Ovary (tissue), 9 donors: ENCODE data around the gene RPTOR. TPM values are rescaled to one million over a fixed set of nuclear protein-coding genes. Genes with fewer than 3 reads are reported as not detected.
"Not testable (repeated sequence)": the region's sequence is repeated elsewhere in the genome, so short reads cannot be mapped to it uniquely, and the experiment has no call there.

Experiments used
- DNase-seq, 5 donors: peaks; one replicate each; pipeline ENCODE4 v3.0.0-alpha.2; 2019 to 2020
- H3K27ac ChIP-seq, 2 donors: fragments of 200-600 bp; one replicate each; pipeline versions ENCODE4 v1.5.1 to v1.8.0; 2019 to 2022
- H3K27me3 ChIP-seq: fragments of 200-600 bp; one replicate; pipeline ENCODE4 v1.8.0; 2022
- H3K36me3 ChIP-seq: fragments of 200-600 bp; sonication (generic); one replicate; pipeline ENCODE4 v1.5.1; 2019
- H3K4me1 ChIP-seq: one replicate; pipeline ENCODE4 v1.8.1; 2013; ENCODE audit warnings: mild to moderate bottlenecking, moderate library complexity; ENCODE audit not compliant: insufficient read depth
- H3K4me3 ChIP-seq: fragments of 200-600 bp; sonication (generic); one replicate; pipeline ENCODE4 v1.5.1; 2017
- H3K9me3 ChIP-seq, 2 donors: fragments of 200-600 bp in 1 of 2; sonication (generic) in 1 of 2; one replicate each; pipeline versions ENCODE4 v1.5.1 to v1.8.1; 2013 to 2019; ENCODE audit warnings: mild to moderate bottlenecking in 1 of 2, moderate library complexity in 1 of 2
- EP300 ChIP-seq: sonication (generic); formaldehyde crosslinking; IDR thresholded peaks from one replicate; pipeline ENCODE4 v1.6.1; 2017; ENCODE audit warnings: antibody characterized with exemption
- POLR2A ChIP-seq: fragments of 450-650 bp; IDR thresholded peaks from one replicate; pipeline ENCODE4 v1.6.1; 2017; ENCODE audit warnings: antibody characterized with exemption, mild to moderate bottlenecking, moderate library complexity
- WGBS, 3 donors: extraction: QIAGEN DNeasy Blood & Tissue Kit in 1 of 3; methylation state at CpG; one replicate each; pipeline versions ENCODE4 v1.1.5 to v1.1.7; 2013 to 2017; 5-methylcytosine and 5-hydroxymethylcytosine counted together
- intact Hi-C, 4 donors: fragments of 100-400 bp; cut with DNase I; formaldehyde crosslinking; loops; one replicate each; pipeline versions ENCODE4 v1.11.0 to v1.15.1; 2022 to 2023
- polyA plus RNA-seq, 2 donors: library from polyadenylated mRNA; stranded (reverse); fragments of 200-250 nt in 1 of 2; fragments of 350-450 nt in 1 of 2; fragmentation: Illumina TruSeq in 1 of 2; extraction: RNeasy Lipid Tissue Mini Kit (QIAGEN cat#74804) in 1 of 2; gene quantifications; one replicate each; pipeline ENCODE4 v1.2.3, GENCODE V29; 2013 to 2014
- total RNA-seq, 7 donors: library from RNA; depleted of rRNA in 2 of 7; stranded (reverse); fragments of >200 nt in 2 of 7; fragmentation: NEBNext Ultra II Directional in 3 of 7; extraction: Animal tissue kit (Norgen Biotek cat#: 25700) in 3 of 7; gene quantifications; one replicate each; pipeline versions ENCODE4 v1.1.0 to v1.2.4, GENCODE V29; 2016 to 2023
- TF ChIP-seq, protein P1 (sequence below), 3 donors: fragments of 450-650 bp in 2 of 3; fragments of 200-600 bp in 1 of 3; IDR thresholded peaks; one replicate each; pipeline versions ENCODE4 v1.5.1 to v1.8.0; 2016 to 2022; ENCODE audit warnings: antibody characterized with exemption in 3 of 3, mild to moderate bottlenecking in 1 of 3
- donor health status: DM: no; HTN: no; CAD: no; lungs with moderate emphysema.
- donor health status: DM: no; HTN: no; CAD: no.
- donor health status: Bipolar disorder and iron deficiency.
- donor health status: DM: yes; HTN: yes; CAD: no.
- donor health status: DM: no; HTN: no; CAD: no.
- donor health status: DM: yes; HTN: yes; CAD: no.

Gene RPTOR
- total and polyA plus RNA-seq, 9 donors = 11.1 to 41.9 (median 27.9) TPM

DNA sequence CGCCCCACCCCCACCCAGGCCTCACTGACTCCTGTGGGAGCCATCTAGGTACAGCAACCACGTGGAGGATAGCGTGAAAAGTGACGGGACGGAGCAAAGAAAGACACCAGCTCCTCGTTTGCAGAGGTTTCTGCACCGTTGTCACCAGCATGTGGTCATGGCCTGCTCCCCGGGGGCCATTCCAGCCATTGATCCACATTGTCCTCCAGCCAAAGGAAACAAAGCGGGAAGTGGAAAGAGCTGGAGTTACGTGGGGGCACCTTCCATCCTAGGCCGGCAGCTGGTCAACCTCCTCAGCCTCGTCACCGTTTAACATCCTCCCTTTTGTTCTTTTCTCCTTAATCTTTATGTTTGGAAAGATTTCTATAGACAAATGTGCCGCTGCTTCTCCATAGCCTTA lies 153.7 kb downstream of the RPTOR start:
- H3K4me1 ChIP-seq = peaks cover 27% of the 10 kb centered on the region
- H3K27ac ChIP-seq = no peak overlapping the region
- WGBS, 3 donors = 90 to 92% (median 90%) methylated on average over 14 of the region's 14 CpGs
- H3K4me3 ChIP-seq = no peak overlapping the region
- TF ChIP-seq POLR2A = no peak
- TF ChIP-seq EP300 = no peak
- TF ChIP-seq, protein P1, sequence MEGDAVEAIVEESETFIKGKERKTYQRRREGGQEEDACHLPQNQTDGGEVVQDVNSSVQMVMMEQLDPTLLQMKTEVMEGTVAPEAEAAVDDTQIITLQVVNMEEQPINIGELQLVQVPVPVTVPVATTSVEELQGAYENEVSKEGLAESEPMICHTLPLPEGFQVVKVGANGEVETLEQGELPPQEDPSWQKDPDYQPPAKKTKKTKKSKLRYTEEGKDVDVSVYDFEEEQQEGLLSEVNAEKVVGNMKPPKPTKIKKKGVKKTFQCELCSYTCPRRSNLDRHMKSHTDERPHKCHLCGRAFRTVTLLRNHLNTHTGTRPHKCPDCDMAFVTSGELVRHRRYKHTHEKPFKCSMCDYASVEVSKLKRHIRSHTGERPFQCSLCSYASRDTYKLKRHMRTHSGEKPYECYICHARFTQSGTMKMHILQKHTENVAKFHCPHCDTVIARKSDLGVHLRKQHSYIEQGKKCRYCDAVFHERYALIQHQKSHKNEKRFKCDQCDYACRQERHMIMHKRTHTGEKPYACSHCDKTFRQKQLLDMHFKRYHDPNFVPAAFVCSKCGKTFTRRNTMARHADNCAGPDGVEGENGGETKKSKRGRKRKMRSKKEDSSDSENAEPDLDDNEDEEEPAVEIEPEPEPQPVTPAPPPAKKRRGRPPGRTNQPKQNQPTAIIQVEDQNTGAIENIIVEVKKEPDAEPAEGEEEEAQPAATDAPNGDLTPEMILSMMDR (IDR thresholded peaks at IDR 0.05) = no peak
- no peaks in the 10 kb centered on the region for H3K9me3 ChIP-seq
- intact Hi-C loops = no loop called here
- H3K27me3 ChIP-seq = no peaks in the 10 kb centered on the region
- H3K36me3 ChIP-seq = no peaks in the 10 kb centered on the region
- DNase-seq = no peak

DNA sequence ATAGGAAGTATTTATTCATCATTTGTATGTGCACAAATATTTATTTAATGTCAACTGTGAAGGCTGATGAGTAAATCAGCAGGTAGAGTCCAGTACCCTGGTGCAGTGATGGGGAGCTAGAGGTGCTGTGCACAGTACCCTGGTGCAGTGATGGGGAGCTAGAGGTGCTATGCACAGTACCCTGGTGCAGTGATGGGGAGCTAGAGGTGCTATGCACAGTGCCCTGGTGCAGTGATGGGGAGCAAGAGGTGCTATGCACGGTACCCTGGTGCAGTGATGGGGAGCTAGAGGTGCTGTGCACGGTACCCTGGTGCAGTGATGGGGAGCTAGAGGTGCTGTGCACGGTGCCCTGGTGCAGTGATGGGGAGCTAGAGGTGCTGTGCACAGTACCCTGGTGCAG lies 154.6 kb downstream of the RPTOR start:
- H3K36me3 ChIP-seq, intact Hi-C loops, DNase-seq, H3K9me3 ChIP-seq, H3K4me3 ChIP-seq, H3K27me3 ChIP-seq, H3K27ac ChIP-seq: not testable (repeated sequence)
- 79 to 92% (median 92%) methylated on average over 3 of the region's 3 CpGs for WGBS, 3 donors
- peaks cover 23% of the 10 kb centered on the region for H3K4me1 ChIP-seq

DNA sequence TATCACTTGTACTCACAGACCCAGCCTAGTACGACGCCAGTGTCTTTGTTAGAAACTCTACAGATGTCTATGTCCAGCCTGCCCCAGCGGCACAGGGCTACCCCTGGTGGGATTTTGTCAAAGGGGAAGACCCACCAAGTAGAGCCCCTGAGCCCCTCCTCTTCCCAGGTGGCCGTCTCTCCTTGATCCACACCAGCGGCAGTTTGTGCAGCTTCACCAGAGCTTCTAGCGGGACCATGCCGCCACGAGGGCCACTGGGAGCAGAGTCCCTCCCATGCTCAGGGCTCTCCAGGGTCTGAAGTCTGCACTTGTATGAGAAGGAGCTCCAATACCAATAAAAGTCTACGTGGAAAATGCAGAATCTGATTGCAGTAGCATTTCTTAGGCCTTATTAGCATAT lies 157.1 kb downstream of the RPTOR start:
- TF ChIP-seq, protein P1 (IDR thresholded peaks at IDR 0.05) = no peak
- TF ChIP-seq POLR2A (no peak), EP300 (no peak)
- intact Hi-C loops = no loop called here
- no peak for DNase-seq
- 88 to 96% (median 88%) methylated on average over 9 of the region's 9 CpGs for WGBS, 3 donors
- Histone ChIP-seq H3K9me3 (no peaks in the 10 kb centered on the region), H3K4me1 (peaks cover 4% of the 10 kb centered on the region), H3K27ac (no peak overlapping the region), H3K27me3 (no peaks in the 10 kb centered on the region), H3K36me3 (no peaks in the 10 kb centered on the region), H3K4me3 (no peak overlapping the region)

DNA sequence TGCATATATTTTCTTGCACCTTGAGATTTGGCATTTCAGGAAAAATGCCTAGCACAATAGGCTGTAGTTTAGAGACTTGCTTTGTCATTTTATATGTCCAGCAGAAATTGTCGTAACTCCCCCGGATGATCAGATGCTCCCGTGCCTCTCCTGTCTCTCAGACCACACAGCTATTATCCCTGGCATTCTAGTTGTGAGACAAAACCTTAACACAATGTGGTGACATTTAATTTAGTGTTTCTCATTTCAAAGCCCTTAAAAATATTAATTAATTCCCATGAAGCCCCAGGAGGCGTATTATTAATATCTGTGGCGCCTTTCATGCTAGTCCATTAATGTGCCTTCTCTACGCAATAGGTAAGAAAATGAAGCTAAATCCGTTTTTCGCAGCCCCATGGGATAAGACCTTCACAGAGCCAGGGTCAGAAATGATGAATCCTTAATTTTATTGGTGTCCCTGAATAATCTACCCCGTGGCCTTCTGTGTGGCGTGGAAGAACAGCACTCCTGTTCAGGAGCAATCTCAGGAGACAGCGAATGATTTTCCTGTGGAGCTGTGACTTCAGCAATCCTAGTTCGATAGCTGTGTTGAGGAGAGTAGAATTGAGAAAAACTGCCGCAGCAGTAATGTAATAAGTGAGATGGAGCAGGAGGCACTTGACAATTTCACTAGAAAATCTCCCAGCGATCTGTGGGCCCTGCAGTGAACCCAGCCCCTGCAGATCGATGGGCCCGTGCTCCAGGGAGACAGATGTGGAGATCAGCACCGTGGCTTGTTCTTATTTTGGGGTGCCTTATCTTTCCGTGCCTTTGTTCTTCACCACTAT lies 157.9 kb downstream of the RPTOR start:
- H3K27ac ChIP-seq = no peak overlapping the region
- WGBS, 3 donors = 89 to 92% (median 89%) methylated on average over 18 of the region's 18 CpGs
- TF ChIP-seq, protein P1 (IDR thresholded peaks at IDR 0.05) = no peak
- no peak for TF ChIP-seq POLR2A
- no peak for TF ChIP-seq EP300
- no peaks in the 10 kb centered on the region for H3K36me3 ChIP-seq
- no peak overlapping the region for H3K4me3 ChIP-seq
- no peaks in the 10 kb centered on the region for H3K27me3 ChIP-seq
- DNase-seq = no peak
- H3K9me3 ChIP-seq = no peaks in the 10 kb centered on the region
- peaks cover 2% of the 10 kb centered on the region for H3K4me1 ChIP-seq
- intact Hi-C loops = no loop called here

DNA sequence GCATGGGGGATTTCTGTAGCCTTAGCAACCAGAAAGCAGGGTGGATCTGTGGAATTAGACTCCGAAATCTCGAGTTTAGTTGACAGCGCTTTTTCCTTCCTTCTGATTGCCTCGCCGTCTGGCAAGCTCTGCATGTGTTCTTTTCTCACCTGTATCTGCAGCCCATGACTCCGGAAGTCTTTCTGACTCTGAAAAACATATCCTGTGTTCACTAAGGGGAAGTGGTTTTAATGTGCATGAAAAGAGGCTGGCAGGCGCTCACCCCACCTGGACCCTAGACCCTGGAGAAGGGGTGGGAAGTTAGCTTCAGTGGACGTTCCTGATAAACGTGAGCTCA lies 158.5 kb downstream of the RPTOR start:
- peaks cover 1% of the 10 kb centered on the region for H3K4me1 ChIP-seq
- no peaks in the 10 kb centered on the region for H3K9me3 ChIP-seq
- intact Hi-C loops = no loop called here
- H3K27ac ChIP-seq = no peak overlapping the region
- TF ChIP-seq, protein P1 (IDR thresholded peaks at IDR 0.05) = no peak
- TF ChIP-seq POLR2A = no peak
- no peak for TF ChIP-seq EP300
- no peaks in the 10 kb centered on the region for H3K36me3 ChIP-seq
- no peak overlapping the region for H3K4me3 ChIP-seq
- no peak for DNase-seq
- WGBS, 3 donors = 89 to 90% (median 89%) methylated on average over 9 of the region's 9 CpGs
- no peaks in the 10 kb centered on the region for H3K27me3 ChIP-seq
